ENCODE measurements around the gene TEC. TPM values are rescaled to one million over a fixed set of nuclear protein-coding genes. Genes with fewer than 3 reads are reported as not detected.
A peak's percentile ranks its signal among the peaks of the same experiment; 100 is the strongest.

Gene TEC
- total and polyA plus RNA-seq, 9 of the 15 experiments (the other 6 are each of a cell fraction or from before 2014, with no cell fraction given): 5.3 to 14.7 (median 8.8) TPM

GRCh38 chr4:48235050-48235449 lies 34.6 kb downstream of the TEC start:
- H3K9me1 ChIP-seq (ENCODE audit: control insufficient read depth, insufficient read depth, low read length): no peaks in the 10 kb centered on the region
- peak overlapping the region; percentile 36; the same call in 1 of the 3 replicates for H3K27ac ChIP-seq (ENCODE audit: extremely low read depth, low read depth, low read length)
- H3K4me2 ChIP-seq (ENCODE audit: insufficient read depth, low read length): no peak overlapping the region
- H3K4me1 ChIP-seq (replicated peaks in 1 of 2; ENCODE audit: control insufficient read depth in 2 of 2, insufficient read depth in 2 of 2, low read length in 2 of 2): peaks cover 0 to 33% of the 10 kb centered on the region in 2 experiments; a peak in 3 of 5 replicates
- peaks cover 89% of the 10 kb centered on the region for H3K79me2 ChIP-seq (ENCODE audit: control insufficient read depth, insufficient read depth, low read length)
- ATAC-seq (no peak), DNase-seq (ENCODE audit: extremely low read depth in 1 of 4, low spot score in 3 of 4) (no peak), FAIRE-seq (no peak)
- no peaks in the 10 kb centered on the region for H3K27me3 ChIP-seq (ENCODE audit: control insufficient read depth in 2 of 2, insufficient read depth in 2 of 2, low read length in 2 of 2)
- in situ Hi-C loops (cut with MboI): no loop called here
- ChIA-PET POLR2A (interaction anchor here (0.6 to 2.0 kb wide), 3 partner anchors 9 to 31 kb away, joined by 3 to 4 read pairs (median 4); no protein-coding TSS in a partner anchor), CTCF (ENCODE audit: low intra/inter-chr PET ratio) (no interaction called here)
- no peak overlapping the region for H3K4me3 ChIP-seq
- no peaks in the 10 kb centered on the region; the same call in 2 of the 3 replicates for H3K36me3 ChIP-seq (ENCODE audit: control insufficient read depth, insufficient read depth, low read length)
- no peak overlapping the region for H2AFZ ChIP-seq (ENCODE audit: low read depth, low read length)
- H3K9me3 ChIP-seq (replicated peaks; ENCODE audit: control insufficient read depth, insufficient read depth, low read depth, low read length): no peaks in the 10 kb centered on the region
- BruUV-seq (replicated peaks): no TSS peak
- no peak overlapping the region; a peak in 1 of 4 replicates for H3K9ac ChIP-seq (ENCODE audit: insufficient read depth in 1 of 2, low read depth in 2 of 2, low read length in 2 of 2)
- intact Hi-C loops (cut with micrococcal nuclease): no loop called here
- 89% methylated on average over 1 of the region's 1 CpG for WGBS (ENCODE audit: insufficient coverage, low coverage, missing lambda C conversion rate)
- H4K20me1 ChIP-seq (replicated peaks; ENCODE audit: control insufficient read depth, insufficient read depth, low read length): no peaks in the 10 kb centered on the region
- TF ChIP-seq HDAC8 (tag; IDR thresholded peaks at IDR 0.05) (no peak), ZNF23 (CRISPR knock-in tag; IDR thresholded peaks at IDR 0.05) (peak; percentile 55; the same call in 1 of the 2 replicates), CTCFL (IDR thresholded peaks at IDR 0.05; ENCODE audit: borderline replicate concordance, insufficient read depth, low read depth, low read length, poor library complexity, severe bottlenecking) (no peak), ZNF668 (CRISPR knock-in tag; IDR thresholded peaks at IDR 0.05) (0 out of 2 replicates have a peak, but pooled peaks have one; percentile 60), CREB3 (tag; conservative IDR thresholded peaks at IDR 0.05; ENCODE audit: low read depth) (0 out of 2 replicates have a peak, but pooled peaks have one; percentile 57), PTTG1 (tag; IDR thresholded peaks at IDR 0.05; ENCODE audit: low read depth) (0 out of 2 replicates have a peak, but pooled peaks have one; percentile 62), ADNP (tag; IDR thresholded peaks at IDR 0.05) (no peak), NR2C1 (IDR thresholded peaks at IDR 0.05) (no peak), NR2C1 (tag; IDR thresholded peaks at IDR 0.05) (peak; percentile 45; the same call in 1 of the 2 replicates), ZNF740 (CRISPR knock-in tag; IDR thresholded peaks at IDR 0.05) (no peak), ZNF740 (tag; IDR thresholded peaks at IDR 0.05) (peak in 1 of 2 experiments; percentile 59; a peak in 1 of 4 replicates), CBFB (CRISPR knock-in tag; IDR thresholded peaks at IDR 0.05) (no peak), ATF6 (CRISPR knock-in tag; IDR thresholded peaks at IDR 0.05) (no peak), ID3 (CRISPR knock-in tag; IDR thresholded peaks at IDR 0.05) (no peak), ID3 (tag; IDR thresholded peaks at IDR 0.05) (0 out of 2 replicates have a peak, but pooled peaks have one; percentile 38), ZNF311 (CRISPR knock-in tag; IDR thresholded peaks at IDR 0.05) (peak; percentile 88)

Data from K562 (cell line).